Ovary (tissue), 3 donors: ENCODE results near the gene SLC51A.

Experiments
- CTCF ChIP-seq, 3 donors: fragments of 450-650 bp in 2 of 3; fragments of 200-600 bp in 1 of 3; IDR thresholded peaks; one replicate each; pipeline versions ENCODE4 v1.5.1 to v1.8.0; 2016 to 2022; ENCODE audit warnings: antibody characterized with exemption in 3 of 3, mild to moderate bottlenecking in 1 of 3
- POLR2A ChIP-seq: fragments of 450-650 bp; IDR thresholded peaks from one replicate; pipeline ENCODE4 v1.6.1; 2017; ENCODE audit warnings: antibody characterized with exemption, mild to moderate bottlenecking, moderate library complexity
- donor health status: DM: no; HTN: no; CAD: no.

- TF ChIP-seq CTCF (IDR thresholded peaks at IDR 0.05) (no peak), POLR2A (no peak)
Measured at GRCh38 chr3:196203846-196204245, 12.5 kb upstream of the SLC51A start.
